Loucy (cell line): ENCODE data around the gene CSNK1G3.

Experiments used
- H2AFZ ChIP-seq: fragments of 200-600 bp; sonication (generic); 2 replicates; pipeline ENCODE4 v1.6.0; 2016; ENCODE audit warnings: antibody characterized with exemption, mild to moderate bottlenecking, low read length, moderate library complexity
- H3F3A ChIP-seq: fragments of 200-600 bp; 2 replicates; pipeline ENCODE4 v1.6.0; 2016; ENCODE audit warnings: antibody characterized with exemption, low read depth, mild to moderate bottlenecking
- H3K27me3 ChIP-seq: fragments of 200-600 bp; sonication (generic); 2 replicates; pipeline ENCODE4 v1.6.1; 2014; ENCODE audit warnings: low read length, mild to moderate bottlenecking; ENCODE audit not compliant: insufficient read depth, poor library complexity, severe bottlenecking
- H3K36me3 ChIP-seq: fragments of 200-600 bp; sonication (generic); 2 replicates; pipeline ENCODE4 v1.6.1; 2016; ENCODE audit warnings: low read length; ENCODE audit not compliant: insufficient read depth
- H3K4me1 ChIP-seq: fragments of 200-600 bp; sonication (generic); 2 replicates; pipeline ENCODE4 v1.5.1; 2014; ENCODE audit warnings: low read length, mild to moderate bottlenecking; ENCODE audit not compliant: insufficient read depth, poor library complexity, severe bottlenecking
- H3K4me2 ChIP-seq: fragments of 200-600 bp; sonication (generic); 2 replicates; pipeline ENCODE4 v1.6.0; 2014; ENCODE audit warnings: antibody characterized with exemption, low read length, low read depth, mild to moderate bottlenecking; ENCODE audit not compliant: poor library complexity, severe bottlenecking
- H3K4me3 ChIP-seq: fragments of 200-600 bp; sonication (generic); 2 replicates; pipeline ENCODE4 v1.5.1; 2014; ENCODE audit warnings: low read length, mild to moderate bottlenecking, mixed read lengths; ENCODE audit not compliant: poor library complexity, severe bottlenecking
- H3K79me2 ChIP-seq: fragments of 200-600 bp; sonication (generic); 2 replicates; pipeline ENCODE4 v1.6.1; 2014; ENCODE audit warnings: low read length; ENCODE audit not compliant: insufficient read depth
- H3K9ac ChIP-seq: fragments of 200-600 bp; sonication (generic); 2 replicates; pipeline ENCODE4 v1.6.0; 2014; ENCODE audit warnings: mild to moderate bottlenecking, low read depth, low read length, moderate library complexity; ENCODE audit not compliant: poor library complexity, severe bottlenecking
- H3K9me2 ChIP-seq: fragments of 200-600 bp; sonication (generic); replicated peaks from 2 replicates; pipeline ENCODE4 v1.6.1; 2016; ENCODE audit warnings: low read depth, low read length, mixed read lengths
- H3K9me3 ChIP-seq: fragments of 200-600 bp; sonication (generic); 2 replicates; pipeline ENCODE4 v1.6.1; 2014; ENCODE audit warnings: mild to moderate bottlenecking, antibody characterized with exemption, low read length, low read depth; ENCODE audit not compliant: insufficient read depth
- H4K20me1 ChIP-seq: fragments of 200-600 bp; sonication (generic); 2 replicates; pipeline ENCODE4 v1.6.0; 2014; ENCODE audit warnings: antibody characterized with exemption, low read length, mild to moderate bottlenecking; ENCODE audit not compliant: insufficient read depth, poor library complexity, severe bottlenecking
- EZH2phosphoT487 ChIP-seq: fragments of 200-600 bp; IDR thresholded peaks from 2 replicates; pipeline ENCODE4 v1.6.1; 2018; ENCODE audit warnings: antibody characterized with exemption, mild to moderate bottlenecking, moderate library complexity, borderline replicate concordance
- TF ChIP-seq, protein P1 (sequence below): fragments of 200-600 bp; sonication (generic); conservative IDR thresholded peaks from 2 replicates; pipeline ENCODE4 v1.5.1; 2014; ENCODE audit warnings: mild to moderate bottlenecking, antibody characterized with exemption, low read length

The CSNK1G3 gene

DNA sequence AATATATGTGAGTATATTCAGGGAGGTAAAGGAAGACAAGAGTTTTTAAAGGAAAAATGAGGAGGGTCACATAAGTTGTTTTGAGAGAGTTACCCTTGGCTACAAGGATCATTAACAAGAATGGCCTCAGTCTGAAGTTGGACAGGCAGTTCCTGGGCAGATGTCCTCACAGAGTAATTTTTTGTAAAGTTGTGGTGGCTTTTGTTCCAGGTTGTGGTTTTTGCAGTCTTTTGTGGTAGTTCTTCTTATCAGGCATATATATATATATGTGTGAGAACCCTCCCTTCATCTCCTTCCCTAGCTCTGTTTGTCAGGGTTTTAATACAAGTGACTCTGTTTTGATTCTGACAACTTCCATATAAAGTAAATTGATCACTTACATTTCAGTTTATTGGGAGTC lies 60.0 kb downstream of the CSNK1G3 start:
- no peak for TF ChIP-seq EZH2phosphoT487
- TF ChIP-seq, protein P1, sequence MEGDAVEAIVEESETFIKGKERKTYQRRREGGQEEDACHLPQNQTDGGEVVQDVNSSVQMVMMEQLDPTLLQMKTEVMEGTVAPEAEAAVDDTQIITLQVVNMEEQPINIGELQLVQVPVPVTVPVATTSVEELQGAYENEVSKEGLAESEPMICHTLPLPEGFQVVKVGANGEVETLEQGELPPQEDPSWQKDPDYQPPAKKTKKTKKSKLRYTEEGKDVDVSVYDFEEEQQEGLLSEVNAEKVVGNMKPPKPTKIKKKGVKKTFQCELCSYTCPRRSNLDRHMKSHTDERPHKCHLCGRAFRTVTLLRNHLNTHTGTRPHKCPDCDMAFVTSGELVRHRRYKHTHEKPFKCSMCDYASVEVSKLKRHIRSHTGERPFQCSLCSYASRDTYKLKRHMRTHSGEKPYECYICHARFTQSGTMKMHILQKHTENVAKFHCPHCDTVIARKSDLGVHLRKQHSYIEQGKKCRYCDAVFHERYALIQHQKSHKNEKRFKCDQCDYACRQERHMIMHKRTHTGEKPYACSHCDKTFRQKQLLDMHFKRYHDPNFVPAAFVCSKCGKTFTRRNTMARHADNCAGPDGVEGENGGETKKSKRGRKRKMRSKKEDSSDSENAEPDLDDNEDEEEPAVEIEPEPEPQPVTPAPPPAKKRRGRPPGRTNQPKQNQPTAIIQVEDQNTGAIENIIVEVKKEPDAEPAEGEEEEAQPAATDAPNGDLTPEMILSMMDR, result no peak
- Histone ChIP-seq H3F3A (no peaks in the 10 kb centered on the region), H3K79me2 (no peaks in the 10 kb centered on the region; the same call in 1 of the 2 replicates), H3K9me3 (no peaks in the 10 kb centered on the region), H2AFZ (no peak overlapping the region), H3K4me2 (no peak overlapping the region), H3K36me3 (no peaks in the 10 kb centered on the region), H3K4me1 (no peaks in the 10 kb centered on the region), H3K9me2 (no peaks in the 10 kb centered on the region), H3K4me3 (no peak overlapping the region), H3K27me3 (no peaks in the 10 kb centered on the region), H3K9ac (no peak overlapping the region), H4K20me1 (no peaks in the 10 kb centered on the region)

DNA sequence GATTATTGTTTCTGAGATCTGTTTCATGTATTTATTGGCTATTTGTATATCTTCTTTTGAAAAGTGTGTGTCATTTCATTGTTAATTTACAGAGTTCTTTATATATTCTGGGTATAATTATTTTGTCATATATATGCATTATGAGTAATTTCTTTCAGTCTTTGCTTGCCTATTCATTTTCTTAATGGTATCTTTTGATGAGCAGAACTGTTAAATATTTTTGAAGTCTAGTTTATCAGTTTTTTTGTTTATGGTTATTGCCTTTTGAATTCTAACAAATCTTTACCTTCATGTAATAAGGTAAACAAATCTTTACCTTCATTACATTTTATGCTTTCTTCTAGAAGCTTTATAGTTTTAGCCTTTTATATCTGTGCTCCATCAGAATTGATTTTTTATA lies 66.4 kb downstream of the CSNK1G3 start:
- H3K79me2 ChIP-seq, result no peaks in the 10 kb centered on the region
- H3K27me3 ChIP-seq, result no peaks in the 10 kb centered on the region
- no peak overlapping the region for H2AFZ ChIP-seq
- H3K4me1 ChIP-seq, result no peaks in the 10 kb centered on the region
- no peaks in the 10 kb centered on the region for H3K9me3 ChIP-seq
- no peak overlapping the region for H3K4me2 ChIP-seq
- H4K20me1 ChIP-seq, result no peaks in the 10 kb centered on the region
- no peaks in the 10 kb centered on the region for H3K9me2 ChIP-seq
- H3F3A ChIP-seq, result no peaks in the 10 kb centered on the region
- no peak for TF ChIP-seq EZH2phosphoT487
- TF ChIP-seq, protein P1, result no peak
- peaks cover 6% of the 10 kb centered on the region for H3K36me3 ChIP-seq
- H3K4me3 ChIP-seq, result no peak overlapping the region
- H3K9ac ChIP-seq, result no peak overlapping the region

DNA sequence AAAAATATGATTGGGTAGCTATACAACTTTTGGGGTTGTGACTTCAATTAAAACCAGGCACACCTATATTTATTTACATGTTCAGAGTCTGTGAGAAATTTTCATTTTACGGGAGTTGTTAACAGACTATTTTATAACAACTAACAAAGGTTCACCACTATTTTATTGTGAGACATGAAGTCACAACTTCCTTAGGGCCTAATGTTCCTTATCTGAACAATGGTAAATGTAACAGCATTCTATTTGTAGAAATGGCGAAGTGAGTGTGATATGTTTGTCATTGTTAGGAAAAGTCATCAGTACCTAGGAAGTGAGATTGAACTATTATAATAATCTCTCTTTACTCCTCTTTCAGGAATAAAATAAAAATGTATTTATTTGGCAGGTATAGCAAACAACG lies 67.4 kb downstream of the CSNK1G3 start:
- no peaks in the 10 kb centered on the region for H3K9me2 ChIP-seq
- no peaks in the 10 kb centered on the region for H3K4me1 ChIP-seq
- TF ChIP-seq EZH2phosphoT487, result no peak
- TF ChIP-seq, protein P1, result no peak
- no peak overlapping the region for H3K4me2 ChIP-seq
- no peaks in the 10 kb centered on the region for H3F3A ChIP-seq
- H4K20me1 ChIP-seq, result no peaks in the 10 kb centered on the region
- no peaks in the 10 kb centered on the region for H3K27me3 ChIP-seq
- no peaks in the 10 kb centered on the region for H3K9me3 ChIP-seq
- no peaks in the 10 kb centered on the region for H3K79me2 ChIP-seq
- H2AFZ ChIP-seq, result no peak overlapping the region
- no peak overlapping the region for H3K4me3 ChIP-seq
- no peak overlapping the region for H3K9ac ChIP-seq
- H3K36me3 ChIP-seq, result peaks cover 6% of the 10 kb centered on the region
